GM21390 (cell line): ENCODE measurements around the gene BLMH.
"Not testable (repeated sequence)": the region's sequence is repeated elsewhere in the genome, so short reads cannot be mapped to it uniquely, and the experiment has no call there.

ENCODE experiments used
- ATAC-seq: cut with Tn5 transposase; IDR thresholded peaks from one replicate; pipeline ENCODE4 v1.9.1; 2021; ENCODE audit not compliant: unreplicated experiment

BLMH gene

DNA sequence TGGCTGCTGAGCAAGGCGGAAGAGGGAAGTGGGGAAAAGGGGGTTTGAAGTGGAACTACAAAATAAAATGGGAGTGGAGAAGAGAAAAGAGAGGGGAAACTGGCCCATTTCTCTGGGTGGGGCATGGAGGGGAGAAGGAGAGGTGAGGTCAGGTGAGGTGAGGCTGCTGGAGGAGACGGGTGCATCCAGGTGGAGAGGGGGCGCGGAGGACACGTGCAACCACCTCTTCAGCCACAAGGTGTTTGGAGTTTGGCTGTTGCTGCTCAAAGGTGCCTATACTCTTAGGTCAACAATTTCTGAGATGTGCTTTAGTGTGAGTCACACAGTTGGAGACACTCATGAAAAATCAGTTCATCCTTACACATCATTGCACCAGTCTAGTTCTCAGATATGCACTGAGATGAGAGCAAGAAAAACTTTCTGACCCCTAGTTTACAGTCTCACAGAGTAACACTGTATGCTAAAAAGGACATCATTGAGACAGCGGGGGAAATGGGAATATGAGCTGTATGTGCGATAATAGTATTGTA lies 61.1 kb downstream of the BLMH start:
- no peak for ATAC-seq

GRCh38 chr17:30230009-30230408 lies 61.7 kb downstream of the BLMH start:
- not testable (repeated sequence) for ATAC-seq

DNA sequence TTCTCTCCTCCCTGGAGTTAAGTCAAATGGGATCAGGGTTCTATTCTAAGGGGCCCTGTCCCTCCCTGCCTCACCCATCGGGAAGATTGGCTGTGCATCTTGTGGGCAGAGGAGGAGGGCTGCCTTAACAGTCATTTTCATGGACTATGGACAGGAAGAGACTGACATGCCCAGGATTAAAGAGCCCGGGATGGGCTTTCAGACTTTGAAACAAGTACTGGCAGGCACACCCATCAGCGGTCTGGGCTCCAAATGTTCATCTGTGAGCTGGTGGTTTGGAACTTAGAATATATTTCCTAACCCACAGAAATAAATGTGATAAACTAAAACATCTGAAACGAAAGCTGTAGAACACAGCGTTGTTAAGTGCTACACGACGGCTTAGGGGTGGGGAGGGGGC lies 62.7 kb downstream of the BLMH start:
- no peak for ATAC-seq

DNA sequence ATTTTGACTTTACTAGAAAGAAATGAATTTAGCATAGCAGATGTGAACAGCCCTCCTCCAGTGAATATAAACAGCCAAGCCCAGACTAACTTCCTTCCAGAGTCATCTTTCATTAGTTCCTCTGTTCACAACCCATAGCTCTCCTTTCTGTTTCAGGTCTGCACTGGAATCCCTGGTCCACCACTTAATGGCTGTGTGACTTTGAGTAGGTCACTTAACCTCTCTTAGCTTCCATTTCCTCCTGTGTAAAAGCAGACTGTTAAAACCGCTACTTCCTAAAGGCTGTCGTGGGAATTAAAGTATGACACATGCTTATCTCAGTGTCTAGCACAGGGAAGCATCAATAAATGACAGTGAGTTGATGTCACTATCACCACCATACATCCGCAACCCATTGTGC lies 63.7 kb downstream of the BLMH start:
- ATAC-seq: no peak

DNA sequence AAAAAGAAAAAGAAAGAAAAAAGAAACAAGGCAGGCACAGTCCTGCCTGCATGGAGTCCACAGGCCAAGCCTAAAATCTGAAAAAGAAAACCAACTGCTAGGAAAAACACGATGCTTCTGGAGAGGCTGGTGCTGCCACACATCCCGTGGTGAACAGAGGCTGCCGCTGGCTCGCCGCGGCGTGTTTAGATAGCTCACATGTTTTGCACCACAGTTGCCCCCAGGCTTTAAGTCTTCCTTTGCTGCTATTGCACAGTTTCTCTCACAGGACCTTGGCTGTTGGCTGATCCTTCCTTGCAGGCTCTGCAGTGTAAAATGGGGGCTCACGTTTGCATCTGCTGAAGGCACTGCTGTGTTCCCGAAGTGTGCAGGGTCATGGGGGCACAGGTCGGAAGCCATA lies 64.9 kb downstream of the BLMH start:
- ATAC-seq: no peak

DNA sequence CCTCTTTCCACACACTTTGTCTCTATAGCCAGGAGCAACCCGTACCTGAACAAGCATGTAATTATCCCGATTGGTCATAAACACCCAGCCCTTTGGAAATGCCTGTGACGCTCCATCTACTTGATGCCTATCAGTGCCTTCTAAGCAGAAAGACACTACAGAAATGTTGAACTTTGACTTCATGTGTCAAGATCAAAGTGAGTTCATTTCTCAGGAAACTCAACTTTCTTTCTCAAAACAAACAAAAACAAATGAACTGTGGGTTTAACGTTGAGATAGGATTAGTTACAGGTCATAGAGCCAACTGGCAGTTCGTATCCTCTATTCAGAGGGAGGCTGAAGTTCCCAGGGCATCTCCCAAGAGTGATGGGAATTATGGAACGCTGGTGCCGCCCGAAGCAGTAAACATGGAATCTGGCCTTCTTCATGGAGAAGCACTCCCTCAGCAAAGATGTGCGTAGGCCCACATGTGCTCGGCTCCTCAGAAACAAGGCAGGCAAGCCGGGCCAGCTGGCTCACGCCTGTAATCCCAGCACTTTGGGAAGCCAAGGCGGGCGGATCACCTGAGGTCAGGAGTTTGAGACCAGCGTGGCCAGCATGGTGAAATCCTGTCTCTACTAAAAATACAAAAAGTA lies 65.7 kb downstream of the BLMH start:
- ATAC-seq: no peak

- ATAC-seq: no peak
Observed at GRCh38 chr17:30225112-30225511, 66.6 kb downstream of the BLMH start.

DNA sequence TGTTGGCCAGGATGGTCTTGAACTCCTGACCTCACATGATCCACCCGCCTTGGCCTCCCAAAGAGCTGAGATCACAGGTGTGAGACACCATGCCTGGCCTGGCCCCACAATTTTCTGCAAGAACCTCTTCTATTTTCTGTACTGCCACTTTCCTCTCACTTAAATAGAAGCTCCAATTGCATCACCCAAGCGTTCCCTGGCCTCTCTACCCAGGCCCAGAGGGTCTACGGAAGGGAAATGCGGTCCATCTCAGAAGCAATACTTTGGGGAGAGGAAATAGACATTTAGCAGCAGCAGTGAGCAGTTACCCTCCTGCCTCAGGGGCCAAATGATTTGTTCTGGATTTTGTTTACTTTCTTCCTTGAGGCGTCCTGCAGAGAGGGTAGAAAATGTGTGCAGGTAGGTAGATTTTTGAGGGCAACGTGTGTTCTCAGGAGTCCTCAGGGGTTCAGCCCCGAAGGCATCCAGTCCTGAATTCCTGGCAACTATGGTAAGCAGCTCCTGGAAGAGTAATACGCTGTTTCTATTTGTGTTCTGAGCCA lies 67.3 kb downstream of the BLMH start:
- ATAC-seq: no peak

- no peak for ATAC-seq
Observed at GRCh38 chr17:30222721-30223175, 69.0 kb downstream of the BLMH start.

DNA sequence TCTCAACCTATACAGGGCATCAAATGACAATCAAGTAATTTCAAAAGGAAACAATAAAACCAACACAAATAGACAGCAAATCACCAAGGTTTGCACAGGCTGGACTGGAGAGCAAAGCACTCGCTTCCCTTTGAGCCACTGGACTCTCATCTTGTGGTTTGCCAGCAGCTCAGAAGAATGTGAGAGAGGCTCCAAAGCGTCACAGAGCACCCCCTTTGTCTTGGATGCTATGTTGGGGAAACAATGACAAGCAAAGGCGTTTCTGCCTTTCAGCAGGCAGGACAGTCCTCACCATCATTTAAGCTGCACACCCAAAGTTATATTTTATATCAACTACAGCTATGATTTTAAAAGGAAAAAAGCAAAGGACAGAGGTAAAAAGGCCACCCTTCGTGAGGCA lies 69.5 kb downstream of the BLMH start:
- ATAC-seq: no peak

GRCh38 chr17:30221346-30221745 lies 70.4 kb downstream of the BLMH start:
- ATAC-seq: no peak

DNA sequence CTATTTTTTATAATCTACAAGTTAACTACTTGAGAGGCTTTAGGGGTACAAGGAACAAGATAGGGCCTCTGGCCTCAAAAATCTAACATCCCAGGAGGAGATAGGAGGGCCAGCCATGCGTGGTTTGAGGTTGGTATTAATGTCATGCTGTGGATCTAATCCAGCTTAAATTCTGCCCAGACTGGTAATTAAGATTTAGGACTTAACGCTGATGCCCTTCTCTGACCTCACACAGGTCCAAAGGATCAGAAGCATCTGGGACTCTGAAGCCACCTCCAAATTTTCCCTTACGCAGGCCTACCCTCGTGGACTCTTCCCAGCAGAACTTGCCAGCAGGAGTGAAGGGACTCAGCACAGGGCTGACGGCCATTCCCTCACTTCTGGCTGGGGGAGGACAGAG lies 71.3 kb downstream of the BLMH start:
- no peak for ATAC-seq

DNA sequence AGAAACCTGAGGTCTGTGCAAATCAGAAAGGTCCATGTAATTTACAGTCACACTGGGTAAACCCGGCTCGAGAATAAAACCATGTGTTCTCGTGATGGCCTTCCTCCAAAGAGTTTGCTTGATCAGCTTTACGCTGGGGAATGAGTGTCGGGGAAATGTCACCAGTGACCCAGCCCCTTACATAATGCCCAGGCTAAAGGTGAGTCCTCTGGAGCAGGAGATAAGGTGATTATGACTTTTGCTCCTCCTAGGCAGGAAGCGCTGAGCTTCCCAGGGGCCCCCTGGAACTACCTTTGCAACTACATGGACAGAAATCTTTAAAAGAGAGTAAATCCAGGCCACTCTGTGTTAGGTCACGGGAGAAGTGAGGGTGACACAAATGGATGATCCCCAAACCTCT lies 71.9 kb downstream of the BLMH start:
- ATAC-seq: no peak

DNA sequence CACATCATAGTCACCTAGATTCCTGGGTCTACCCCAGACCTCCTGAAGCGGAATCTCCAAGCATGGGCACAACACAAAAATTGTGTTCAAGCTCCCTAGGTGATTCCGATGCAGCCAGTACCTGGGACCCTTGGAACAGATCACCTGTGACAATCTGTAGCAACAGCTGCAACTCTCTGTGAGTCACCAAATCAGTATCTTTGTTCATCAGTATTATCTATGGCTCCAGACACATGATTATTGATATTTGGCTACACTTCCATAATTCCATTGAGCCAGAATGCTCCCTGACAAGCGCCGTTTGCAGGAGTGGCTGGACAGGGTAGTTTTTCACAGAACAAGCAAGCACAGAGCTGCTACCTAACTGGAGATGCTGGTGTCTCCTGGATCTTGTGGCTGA lies 72.4 kb downstream of the BLMH start:
- ATAC-seq: no peak

GRCh38 chr17:30218799-30219198 lies 72.9 kb downstream of the BLMH start:
- ATAC-seq: no peak

GRCh38 chr17:30217746-30218245 lies 73.9 kb downstream of the BLMH start:
- ATAC-seq: no peak

DNA sequence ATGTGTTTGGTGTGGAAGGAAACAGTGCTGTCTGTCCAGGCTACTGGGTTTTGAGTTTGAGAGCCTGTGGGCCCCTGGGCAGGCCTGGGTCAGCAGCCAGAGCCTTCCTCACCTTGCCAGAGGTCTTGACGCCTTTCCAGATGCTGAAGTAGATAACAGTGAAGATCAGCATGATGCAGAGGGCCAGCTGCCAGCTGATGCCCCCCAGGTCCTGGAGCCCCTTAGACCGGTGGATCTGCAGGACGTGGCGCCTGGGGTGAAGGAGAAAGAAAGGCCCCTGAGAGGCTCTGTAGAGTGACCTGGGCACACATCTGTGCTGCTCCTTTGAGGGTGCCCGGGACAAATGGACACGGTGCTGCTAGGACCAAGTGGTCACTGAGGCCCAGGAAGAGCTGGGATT lies 74.7 kb downstream of the BLMH start:
- ATAC-seq: no peak

DNA sequence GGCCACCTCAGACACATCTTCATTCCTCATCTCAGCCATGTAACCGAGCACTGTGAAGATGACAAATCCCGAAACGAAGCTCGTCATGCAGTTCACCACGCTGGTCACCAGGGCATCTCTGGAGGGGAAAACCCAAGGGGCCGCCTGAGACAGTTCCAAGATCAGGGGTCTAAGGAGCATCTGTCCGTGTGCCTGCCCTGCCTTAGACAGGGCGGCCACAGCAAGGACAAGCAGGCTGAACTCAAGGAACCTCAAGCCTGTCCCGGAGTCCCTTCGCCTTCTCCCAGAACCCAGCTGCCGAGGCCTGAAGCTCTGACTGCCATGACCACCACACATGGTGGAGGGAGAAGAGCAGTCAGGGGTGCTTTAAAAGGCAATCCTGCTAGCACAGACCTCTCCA lies 79.0 kb downstream of the BLMH start:
- peak; percentile 74 for ATAC-seq

GRCh38 chr17:30211371-30211770 lies 80.4 kb downstream of the BLMH start:
- ATAC-seq: no peak

- ATAC-seq: no peak
Observed at GRCh38 chr17:30210901-30211300, 80.8 kb downstream of the BLMH start.

DNA sequence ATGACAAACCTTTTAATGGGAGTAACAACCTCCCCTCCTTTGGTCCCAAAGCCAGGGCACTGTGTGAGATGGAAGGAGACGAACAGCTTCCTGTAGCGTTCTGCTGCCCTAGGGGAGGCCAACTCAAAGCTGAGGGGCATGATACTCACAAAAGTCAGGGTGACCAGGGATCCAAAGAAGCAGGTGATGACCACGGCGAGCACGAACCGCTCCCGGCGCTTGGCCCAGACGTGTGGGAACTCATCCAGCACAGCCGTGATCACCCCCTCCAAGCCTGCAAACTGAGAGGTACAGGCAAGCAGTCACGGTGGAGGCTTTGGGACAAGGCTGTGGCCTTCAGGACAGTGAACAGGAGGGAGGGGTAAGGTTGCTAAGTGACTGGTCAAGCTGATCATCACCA lies 81.4 kb downstream of the BLMH start:
- no peak for ATAC-seq

GRCh38 chr17:30209930-30210329 lies 81.8 kb downstream of the BLMH start:
- ATAC-seq: no peak

DNA sequence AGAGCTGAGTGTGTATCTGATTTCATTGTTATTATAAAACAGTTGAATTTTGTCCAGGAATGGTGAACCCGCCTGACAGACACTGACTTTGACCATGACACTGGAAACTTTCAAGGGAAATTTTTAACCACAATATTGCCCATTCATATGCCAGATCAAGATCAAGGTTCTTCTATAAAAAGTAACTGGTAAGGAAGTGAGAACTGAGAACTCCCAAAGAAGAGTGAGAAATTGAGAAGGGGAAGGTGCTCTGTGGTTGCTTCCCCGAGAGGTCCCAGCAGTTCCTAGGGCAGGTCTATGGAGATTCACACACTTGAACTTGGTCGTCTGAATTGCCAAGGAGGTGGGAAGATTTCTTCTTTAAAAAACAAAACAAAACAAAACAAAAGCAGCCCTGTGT lies 83.5 kb downstream of the BLMH start:
- ATAC-seq: no peak
